UCSD-AML1 (cell line): Measurements from ENCODE around the gene ZMYND11.
"Not testable (repeated sequence)": the region's sequence is repeated elsewhere in the genome, so short reads cannot be mapped to it uniquely, and the experiment has no call there.

ENCODE experiments used
- DNase-seq: peaks from one replicate; lab custom pipeline; 2025; ENCODE audit not compliant: unreplicated experiment; lab: John Stamatoyannopoulos, UW

Gene ZMYND11

DNA sequence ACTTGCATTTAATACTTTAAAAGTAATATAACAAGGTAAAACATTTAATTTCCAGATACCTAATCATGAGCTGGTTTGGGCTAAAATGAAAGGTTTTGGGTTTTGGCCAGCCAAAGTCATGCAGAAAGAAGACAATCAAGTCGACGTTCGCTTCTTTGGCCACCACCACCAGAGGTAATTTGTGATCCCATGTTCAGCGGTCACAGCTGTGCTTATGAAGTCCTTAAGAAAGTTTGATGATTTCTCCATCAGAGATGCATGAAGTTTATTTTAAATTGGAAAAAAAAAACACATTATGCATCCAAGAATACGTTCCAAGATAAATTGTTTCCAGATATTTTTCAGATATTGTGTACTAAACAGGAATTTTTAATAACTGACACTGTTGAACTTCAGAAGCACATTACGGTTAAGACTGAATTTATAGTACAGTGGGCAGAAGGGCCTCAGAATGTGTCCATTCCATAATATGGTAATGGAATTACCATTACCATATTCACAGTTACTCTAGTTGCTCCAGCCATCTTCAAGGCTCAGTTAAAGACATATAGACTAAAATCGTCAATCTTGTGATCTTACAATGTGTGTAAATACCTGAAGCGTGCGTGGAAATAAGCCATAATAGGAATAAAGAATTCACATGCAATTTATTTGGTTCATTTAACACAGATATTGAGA, 106.8 kb downstream of the ZMYND11 start:
- no peak for DNase-seq

DNA sequence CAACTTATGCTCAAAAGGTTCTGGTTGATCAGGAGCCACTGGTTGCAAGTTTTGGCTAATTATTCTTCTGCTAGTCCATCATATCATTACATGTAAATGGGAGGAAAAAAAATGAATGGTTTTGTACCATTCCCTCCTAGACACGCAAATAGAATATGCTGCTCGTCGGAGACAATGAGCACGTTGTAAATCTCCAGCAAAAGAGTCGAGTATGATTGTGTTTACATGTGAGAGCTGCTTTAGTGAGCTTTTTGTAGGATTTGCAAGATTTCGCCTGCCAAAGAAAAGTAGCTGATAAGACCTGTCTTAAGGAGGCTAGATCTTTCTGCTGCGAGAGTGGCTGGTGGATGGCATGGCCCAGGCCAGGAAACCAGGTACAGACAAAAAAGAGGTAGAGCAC, 109.0 kb downstream of the ZMYND11 start:
- no peak for DNase-seq

DNA sequence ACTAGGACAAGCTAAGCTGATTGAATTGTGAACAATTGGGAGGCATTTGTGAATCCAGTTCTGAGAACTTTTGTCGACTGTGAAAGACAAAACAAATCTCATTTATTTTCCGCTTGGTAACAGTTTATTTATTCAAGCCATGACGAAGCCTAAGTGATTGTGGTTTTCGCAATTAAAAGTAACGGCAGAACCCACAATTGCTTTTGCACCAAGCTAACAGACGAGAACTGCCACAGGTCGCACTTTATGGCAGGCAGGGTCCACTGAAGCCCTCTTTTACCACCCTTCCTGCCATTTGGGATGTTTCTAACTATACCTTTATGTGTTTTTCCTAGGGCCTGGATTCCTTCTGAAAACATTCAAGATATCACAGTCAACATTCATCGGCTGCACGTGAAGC, 111.2 kb downstream of the ZMYND11 start:
- DNase-seq = no peak

DNA sequence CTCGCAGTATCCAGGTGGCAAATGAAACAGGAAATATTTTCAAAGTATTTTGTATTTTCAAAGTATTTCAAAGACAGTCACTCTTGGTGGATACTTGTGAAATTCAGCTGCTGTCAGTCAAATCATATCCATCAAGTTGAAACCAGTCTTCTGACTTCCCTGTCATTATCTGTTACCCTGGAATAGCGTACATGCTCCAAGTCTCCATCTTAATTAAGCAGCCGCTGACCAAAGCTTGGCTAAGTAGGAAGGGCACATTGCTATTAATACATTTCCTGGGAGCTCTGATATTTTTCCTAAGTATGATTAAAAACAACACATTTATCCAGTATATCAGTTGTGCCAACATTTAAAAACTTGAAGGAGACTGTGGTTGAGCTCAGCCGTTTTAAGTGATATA, 112.2 kb downstream of the ZMYND11 start:
- no peak for DNase-seq

DNA sequence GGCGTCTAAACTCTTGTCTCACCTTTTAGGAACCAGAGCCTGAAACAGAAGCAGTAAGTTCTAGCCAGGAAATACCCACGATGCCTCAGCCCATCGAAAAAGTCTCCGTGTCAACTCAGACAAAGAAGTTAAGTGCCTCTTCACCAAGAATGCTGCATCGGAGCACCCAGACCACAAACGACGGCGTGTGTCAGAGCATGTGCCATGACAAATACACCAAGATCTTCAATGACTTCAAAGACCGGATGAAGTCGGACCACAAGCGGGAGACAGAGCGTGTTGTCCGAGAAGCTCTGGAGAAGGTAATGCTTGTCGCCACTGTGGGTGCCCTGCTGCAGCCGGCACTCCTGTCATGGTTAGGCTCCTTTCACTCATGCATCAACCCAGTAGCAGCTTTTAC, 113.1 kb downstream of the ZMYND11 start:
- DNase-seq = no peak

DNA sequence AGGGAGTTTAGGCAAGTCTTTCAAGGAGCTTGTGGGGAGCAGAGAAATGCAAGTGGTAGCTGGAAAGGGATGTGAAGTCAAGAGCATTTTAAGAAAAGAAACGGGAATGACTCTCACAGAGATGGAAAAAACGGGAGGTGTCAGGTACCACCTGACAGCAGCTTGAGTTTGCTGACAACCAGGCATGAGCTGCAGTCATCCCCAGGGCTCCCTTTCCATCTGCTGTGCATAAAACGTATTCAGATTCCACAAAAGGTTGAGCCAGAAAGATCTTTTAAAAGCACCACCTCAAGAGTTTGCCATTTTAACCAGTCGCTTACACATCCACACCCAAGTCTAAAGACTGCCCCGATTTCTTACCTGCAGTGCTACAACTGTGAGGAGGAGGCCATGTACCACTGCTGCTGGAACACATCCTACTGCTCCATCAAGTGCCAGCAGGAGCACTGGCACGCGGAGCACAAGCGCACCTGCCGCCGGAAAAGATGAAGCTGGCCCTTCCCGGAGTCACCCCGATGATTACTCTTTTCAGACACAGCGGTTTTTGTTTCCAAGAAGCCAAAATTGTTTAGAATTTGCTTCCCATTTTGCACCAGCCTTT, 116.8 kb downstream of the ZMYND11 start:
- no peak for DNase-seq

DNA sequence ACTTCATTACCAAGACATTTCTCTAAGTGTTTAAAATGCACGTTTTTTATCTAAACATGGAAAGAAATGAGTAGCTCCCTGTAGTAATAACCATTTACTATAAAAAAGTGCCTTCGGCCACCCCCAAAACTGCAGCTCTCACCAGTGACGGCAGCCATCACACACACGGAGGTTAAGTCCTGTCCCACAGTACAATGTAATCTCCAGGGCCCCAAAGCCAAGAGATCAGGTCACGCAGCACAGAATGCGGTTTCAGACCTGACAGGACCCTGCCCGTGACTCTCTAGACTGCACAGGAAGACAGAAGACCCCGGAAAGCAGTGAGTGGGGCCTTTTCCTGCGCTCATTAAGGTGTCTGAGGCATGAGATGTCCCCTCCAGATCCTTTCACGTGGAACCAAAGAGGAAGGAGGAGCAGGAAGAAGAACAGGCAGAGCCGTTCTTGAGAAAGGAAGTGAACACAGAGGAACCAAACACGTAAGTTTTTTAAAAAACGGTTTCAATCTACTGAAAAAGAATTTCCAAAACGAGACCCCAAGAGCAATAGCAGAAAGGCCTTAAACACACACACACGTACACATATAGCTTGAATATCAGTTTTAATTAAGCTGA, 125.7 kb downstream of the ZMYND11 start:
- DNase-seq = peak; percentile 22

DNA sequence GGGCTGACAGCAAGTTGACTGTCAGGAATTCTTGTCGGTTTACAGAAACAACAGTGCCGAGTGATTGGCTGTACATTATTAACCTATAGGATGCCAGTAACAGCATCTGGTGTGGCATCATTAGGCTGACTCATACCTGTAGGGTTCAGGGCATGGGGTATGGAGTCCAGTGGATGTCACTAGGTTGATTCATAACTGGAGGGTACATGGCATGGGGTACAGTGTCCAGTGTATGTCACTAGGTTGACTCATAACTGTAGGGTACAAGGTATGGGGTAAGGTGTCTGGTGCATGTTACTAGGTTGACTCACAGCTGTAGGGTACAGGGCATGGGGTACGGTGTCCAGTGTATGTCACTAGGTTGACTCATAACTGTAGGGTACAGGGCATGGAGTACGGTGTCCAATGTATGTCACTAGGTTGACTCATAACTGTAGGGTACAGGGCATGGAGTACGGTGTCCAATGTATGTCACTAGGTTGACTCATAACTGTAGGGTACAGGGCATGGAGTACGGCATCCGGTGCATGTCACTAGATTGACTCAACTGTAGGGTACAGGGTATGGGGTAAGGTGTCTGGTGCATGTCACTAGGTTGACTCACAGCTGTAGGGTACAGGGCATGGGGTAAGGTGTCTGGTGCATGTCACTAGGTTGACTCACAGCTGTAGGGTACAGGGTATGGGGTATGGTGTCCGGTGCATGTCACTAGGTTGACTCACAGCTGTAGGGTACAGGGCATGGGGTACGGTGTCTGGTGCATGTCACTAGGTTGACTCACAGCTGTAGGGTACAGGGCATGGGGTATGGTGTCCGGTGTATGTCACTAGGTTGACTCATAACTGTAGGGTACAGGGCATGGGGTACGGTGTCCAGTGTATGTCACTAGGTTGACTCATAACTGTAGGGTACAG, 129.2 kb downstream of the ZMYND11 start:
- DNase-seq = not testable (repeated sequence)

DNA sequence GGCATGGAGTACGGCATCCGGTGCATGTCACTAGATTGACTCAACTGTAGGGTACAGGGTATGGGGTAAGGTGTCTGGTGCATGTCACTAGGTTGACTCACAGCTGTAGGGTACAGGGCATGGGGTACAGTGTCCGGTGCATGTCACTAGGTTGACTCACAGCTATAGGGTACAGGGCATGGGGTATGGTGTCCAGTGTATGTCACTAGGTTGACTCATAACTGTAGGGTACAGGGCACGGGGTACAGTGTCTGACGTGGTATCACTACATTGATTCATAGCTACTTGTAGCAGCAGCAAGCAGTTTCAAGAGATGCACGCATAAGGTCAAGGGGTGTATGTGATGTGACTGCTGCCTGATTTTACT, 129.8 kb downstream of the ZMYND11 start:
- not testable (repeated sequence) for DNase-seq

DNA sequence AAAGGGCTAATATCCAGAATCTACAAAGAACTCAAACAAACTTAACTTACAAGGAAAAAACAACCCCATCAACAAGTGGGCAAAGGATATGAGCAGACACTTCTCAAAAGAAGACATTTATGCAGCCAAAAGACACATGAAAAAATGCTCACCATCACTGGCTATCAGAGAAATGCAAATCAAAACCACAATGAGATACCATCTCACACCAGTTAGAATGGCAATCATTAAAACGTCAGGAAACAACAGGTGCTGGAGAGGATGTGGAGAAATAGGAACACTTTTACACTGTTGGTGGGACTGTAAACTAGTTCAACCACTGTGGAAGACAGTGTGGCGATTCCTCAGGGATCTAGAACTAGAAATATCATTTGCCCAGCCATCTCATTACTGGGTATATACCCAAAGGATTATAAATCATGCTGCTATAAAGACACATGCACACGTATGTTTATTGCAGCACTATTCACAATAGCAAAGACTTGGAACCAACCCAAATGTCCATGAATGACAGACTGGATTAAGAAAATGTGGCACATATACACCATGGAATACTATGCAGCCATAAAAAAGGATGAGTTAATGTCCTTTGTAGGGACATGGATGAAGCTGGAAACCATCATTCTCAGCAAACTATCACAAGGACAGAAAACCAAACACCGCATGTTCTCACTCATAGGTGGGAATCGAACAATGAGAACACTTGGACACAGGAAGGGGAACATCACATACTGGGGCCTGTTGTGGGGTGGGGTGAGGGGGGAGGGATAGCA, 130.7 kb downstream of the ZMYND11 start:
- not testable (repeated sequence) for DNase-seq

DNA sequence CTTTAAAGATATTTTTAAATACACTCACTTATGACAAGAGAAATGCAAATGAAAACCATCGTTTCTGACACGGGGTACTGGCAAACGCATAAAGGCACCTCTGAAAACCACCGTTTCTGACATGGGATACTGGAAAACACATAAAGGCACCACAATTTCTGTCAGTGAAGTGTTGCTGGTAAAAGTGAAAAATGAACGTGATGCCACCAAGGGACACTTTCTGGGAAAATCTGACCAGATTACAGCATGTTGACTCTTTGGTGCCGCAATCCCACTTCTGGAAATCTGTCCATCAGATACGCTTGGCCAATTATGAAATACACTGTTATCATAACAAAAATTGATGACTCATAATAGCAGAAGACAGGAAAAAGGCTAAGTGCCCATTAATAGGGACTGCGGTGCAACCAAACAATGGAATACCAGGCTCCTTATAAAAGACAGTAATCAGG, 131.7 kb downstream of the ZMYND11 start:
- DNase-seq = no peak

DNA sequence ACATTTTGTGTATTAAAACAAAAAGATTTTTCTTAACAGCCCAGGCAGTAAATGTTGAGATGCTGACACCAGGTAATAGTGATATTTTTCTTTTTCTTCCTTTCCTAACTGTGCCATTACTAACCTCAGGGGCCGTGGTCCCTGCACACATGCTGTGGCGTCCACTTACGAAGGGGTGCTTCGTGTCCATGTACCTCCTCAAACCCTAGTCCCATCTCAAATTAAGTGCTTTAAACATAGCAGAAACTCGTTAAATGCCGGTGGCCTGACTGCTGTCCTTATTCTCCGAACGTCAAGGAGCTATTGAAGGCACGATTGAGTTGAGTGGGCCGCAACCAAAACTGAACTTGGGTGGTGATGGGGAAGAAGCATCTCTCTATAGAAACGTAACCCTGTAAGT, 132.4 kb downstream of the ZMYND11 start:
- no peak for DNase-seq

DNA sequence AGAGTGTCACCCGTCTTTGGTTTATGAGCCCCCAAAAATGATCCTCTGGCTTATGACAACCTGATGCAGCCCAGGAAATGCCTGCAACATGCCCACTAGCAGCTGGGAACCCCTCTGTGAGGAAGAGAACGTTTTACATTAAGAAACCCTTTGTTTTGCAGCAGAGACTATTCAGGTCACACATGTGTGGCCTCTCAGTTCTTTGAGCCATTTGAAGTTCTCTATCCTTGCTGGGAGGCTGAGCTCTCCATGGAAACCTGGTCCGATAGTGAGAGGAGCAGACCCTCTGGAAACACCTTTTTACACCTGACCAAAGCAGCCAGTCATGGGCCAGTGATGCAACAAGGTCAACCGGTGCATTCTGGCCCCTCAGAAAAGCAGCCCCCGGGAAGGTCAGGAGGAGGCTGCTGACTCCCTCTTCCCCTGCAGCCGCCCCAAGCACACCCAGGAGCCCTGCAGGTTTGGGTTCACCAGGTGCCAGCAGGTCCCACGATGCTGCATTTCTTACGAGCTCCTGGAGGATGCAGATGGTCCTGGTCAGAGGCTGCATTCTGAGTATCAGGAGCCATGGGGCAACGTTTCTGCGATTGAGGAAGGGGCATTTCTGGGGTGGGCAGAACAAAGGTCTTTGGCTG, 134.3 kb downstream of the ZMYND11 start:
- DNase-seq = no peak

DNA sequence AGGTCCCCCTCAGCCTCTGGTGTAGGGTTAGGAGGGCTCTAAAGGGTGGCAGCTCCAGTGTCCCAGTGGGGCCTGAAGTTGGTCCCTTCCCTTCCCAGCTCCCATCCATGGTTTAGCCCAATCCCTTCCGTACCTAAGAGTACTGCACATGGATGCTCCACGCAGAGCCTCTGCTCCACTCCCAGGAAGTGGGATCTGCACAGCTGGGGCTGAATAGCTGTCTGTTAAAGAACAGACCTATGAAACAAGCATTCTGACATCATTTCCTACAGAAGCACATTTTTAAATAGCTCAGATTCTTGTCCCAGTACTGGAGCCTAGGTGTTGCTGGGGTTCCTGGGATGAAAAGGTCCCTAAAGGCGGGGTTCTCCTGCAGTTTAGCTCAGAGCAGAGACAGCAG, 135.9 kb downstream of the ZMYND11 start:
- no peak for DNase-seq

DNA sequence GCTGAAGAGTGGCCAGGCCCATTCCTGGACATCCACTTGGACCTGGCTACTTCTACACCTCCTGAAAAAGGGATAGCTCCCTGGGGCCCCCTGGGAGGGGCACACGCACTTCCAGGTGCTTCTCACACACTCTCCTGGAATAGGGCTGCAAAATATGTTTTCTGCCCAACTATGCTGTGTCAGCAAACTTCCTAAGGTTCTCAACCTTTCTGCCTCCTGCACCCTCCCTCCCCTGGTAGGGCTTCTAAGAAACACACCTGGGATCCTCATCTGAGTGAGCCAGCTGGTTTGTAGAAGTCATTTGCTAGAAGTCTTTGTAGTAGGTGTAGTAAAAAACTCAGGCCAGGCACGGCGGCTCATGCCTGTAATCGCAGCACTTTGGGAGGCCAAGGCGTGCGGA, 136.5 kb downstream of the ZMYND11 start:
- DNase-seq = no peak

DNA sequence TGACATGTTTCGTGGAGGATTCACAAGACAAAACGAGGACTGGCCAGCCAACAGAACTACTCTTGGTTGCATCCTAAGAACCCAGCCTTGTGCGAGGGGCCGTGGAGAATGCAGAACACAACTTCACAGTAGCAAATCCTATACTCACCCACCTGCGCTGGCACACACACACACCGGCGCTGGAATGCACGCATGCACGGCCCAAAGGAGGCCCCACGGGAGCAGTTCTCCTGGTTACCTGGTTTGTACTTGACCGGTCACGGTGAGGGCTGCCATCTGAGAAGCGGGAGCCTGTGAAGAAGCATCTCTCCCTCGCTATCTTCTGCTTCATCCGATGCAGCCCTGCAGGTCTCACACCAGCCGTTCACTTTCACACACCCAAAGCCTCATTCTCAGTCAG, 137.8 kb downstream of the ZMYND11 start:
- no peak for DNase-seq

DNA sequence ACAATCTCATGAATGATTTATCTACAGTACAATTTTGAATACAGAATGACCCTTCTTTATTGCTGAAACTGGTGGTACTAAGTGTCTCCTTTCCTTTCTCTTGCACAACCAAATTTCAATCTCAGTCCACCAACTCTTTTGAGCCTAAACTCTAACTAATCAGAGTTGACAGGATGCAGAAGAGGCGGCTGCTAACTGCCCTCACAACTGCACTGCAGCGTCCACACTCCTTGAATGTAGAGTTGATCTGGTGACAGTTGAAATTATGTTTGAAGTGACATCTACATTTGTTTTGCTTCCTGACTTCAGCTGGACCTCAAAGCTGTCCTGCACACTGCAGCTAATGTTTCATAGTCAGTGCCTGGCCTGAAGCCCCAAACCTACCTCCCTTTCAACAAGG, 139.6 kb downstream of the ZMYND11 start:
- no peak for DNase-seq

DNA sequence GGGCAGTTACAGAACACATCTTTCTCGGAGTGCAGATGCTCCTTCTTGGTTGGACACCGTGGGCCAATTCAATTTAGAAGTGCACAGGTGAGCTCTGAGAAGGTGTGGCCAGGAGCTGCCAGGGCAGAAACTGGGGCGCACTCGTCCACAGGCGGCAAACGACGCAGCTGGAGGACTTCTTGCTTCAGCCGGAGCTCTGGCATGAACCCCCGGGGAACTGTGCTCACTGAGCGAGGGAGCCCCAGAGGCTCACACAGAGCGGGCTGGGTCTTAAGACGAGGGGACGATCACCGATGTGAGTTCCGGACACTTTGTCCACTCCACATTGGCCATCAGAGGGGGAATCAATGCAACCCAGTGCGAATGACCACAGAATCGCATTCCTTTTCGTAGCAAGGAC, 140.4 kb downstream of the ZMYND11 start:
- DNase-seq = no peak

DNA sequence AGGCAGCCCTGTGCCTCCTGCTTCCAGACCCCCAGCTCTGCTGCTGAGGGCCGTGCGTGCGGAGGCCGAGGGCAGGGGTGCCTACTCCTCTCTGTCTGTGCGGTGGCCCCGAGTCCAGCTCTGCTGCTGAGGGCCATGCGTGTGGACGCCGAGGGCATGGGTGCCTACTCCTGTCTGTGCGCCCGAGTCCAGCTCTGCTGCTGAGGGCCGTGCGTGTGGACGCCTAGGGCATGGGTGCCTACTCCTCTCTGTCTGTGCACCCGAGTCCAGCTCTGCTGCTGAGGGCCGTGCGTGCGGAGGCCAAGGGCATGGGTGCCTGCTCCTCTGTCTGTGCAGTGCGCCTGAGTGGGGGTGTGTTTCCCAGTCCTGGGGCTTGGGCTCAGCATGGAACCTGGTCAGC, 142.7 kb downstream of the ZMYND11 start:
- DNase-seq = no peak

DNA sequence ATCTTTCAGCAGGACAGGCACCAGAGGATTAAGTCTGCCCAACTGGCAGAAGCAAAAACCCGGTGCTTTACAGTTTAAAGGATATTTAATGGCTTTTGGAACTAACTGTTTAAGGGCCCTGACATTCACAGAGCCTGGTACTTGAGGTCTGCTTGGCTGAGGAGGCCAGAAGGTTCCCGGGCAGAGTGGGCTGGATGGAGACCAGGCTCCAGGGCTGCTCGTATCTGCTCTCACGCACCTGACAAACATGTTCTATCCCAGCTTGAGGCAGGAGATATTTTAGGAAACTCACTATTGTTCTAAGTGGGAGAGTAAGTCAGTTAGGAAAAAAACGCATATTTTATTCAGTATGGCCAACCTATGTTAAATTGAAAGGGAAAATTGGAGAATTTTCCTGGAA, 143.5 kb downstream of the ZMYND11 start:
- DNase-seq = no peak
